ENCODE measurements around the gene KIAA1217. TPM values are rescaled to one million over a fixed set of nuclear protein-coding genes. Genes with fewer than 3 reads are reported as not detected.
"Not testable (repeated sequence)": the region's sequence is repeated elsewhere in the genome, so short reads cannot be mapped to it uniquely, and the experiment has no call there.

The KIAA1217 gene
- total and polyA plus RNA-seq, 12 donors = 6.9 to 49.5 (median 38.4) TPM

GRCh38 chr10:24333736-24334135, 124.8 kb downstream of the KIAA1217 start:
- DNase-seq = no peak
- H3K27me3 ChIP-seq = no peaks in the 10 kb centered on the region
- no peak for TF ChIP-seq CTCF (IDR thresholded peaks at IDR 0.05)
- intact Hi-C loops (cut with DNase I) = no loop called here
- H3K9me3 ChIP-seq = no peaks in the 10 kb centered on the region
- no peak overlapping the region for H3K4me3 ChIP-seq
- H3K4me1 ChIP-seq = peaks cover 6 to 40% (median 18%) of the 10 kb centered on the region in 9 donors
- no peaks in the 10 kb centered on the region for H3K36me3 ChIP-seq
- no peak for ATAC-seq
- H3K27ac ChIP-seq = no peak overlapping the region

- intact Hi-C loops (cut with DNase I) = no loop called here
- no peaks in the 10 kb centered on the region for H3K36me3 ChIP-seq
- H3K9me3 ChIP-seq = no peaks in the 10 kb centered on the region
- WGBS, 2 donors = 71 to 74% methylated on average over 1 of the region's 1 CpG
- ATAC-seq (no peak), DNase-seq (no peak)
- no peak overlapping the region for H3K27ac ChIP-seq
- no peak for TF ChIP-seq CTCF (IDR thresholded peaks at IDR 0.05)
- H3K27me3 ChIP-seq = no peaks in the 10 kb centered on the region
- H3K4me3 ChIP-seq = no peak overlapping the region
- peaks cover 6 to 40% (median 18%) of the 10 kb centered on the region in 9 donors for H3K4me1 ChIP-seq
Observed at GRCh38 chr10:24334279-24334939, 125.5 kb downstream of the KIAA1217 start.

- H3K4me3 ChIP-seq; intact Hi-C loops (cut with DNase I); H3K36me3 ChIP-seq; DNase-seq; H3K9me3 ChIP-seq; H3K27me3 ChIP-seq: not testable (repeated sequence)
- 75 to 82% methylated on average over 7 of the region's 7 CpGs for WGBS, 2 donors
- H3K4me1 ChIP-seq = peaks cover 0 to 48% (median 15%) of the 10 kb centered on the region in 9 donors
- peak overlapping the region in 4 of 10 donors; percentile 2 to 24 (median 6) for H3K27ac ChIP-seq
- peak in 1 of 8 donors; percentile 67 for ATAC-seq
Observed at GRCh38 chr10:24337723-24338122, 128.8 kb downstream of the KIAA1217 start.

GRCh38 chr10:24339387-24339786, 130.4 kb downstream of the KIAA1217 start:
- DNase-seq (no peak), ATAC-seq (no peak)
- Histone ChIP-seq H3K27me3 (no peaks in the 10 kb centered on the region), H3K9me3 (no peaks in the 10 kb centered on the region), H3K4me1 (peaks cover 4 to 55% (median 27%) of the 10 kb centered on the region in 9 donors), H3K27ac (no peak overlapping the region), H3K4me3 (no peak overlapping the region), H3K36me3 (no peaks in the 10 kb centered on the region)
- WGBS, 2 donors = 82 to 91% methylated on average over 1 of the region's 1 CpG
- no peak for TF ChIP-seq CTCF (IDR thresholded peaks at IDR 0.05)
- intact Hi-C loops (cut with DNase I) = no loop called here

GRCh38 chr10:24340446-24340845, 131.5 kb downstream of the KIAA1217 start:
- Histone ChIP-seq H3K4me3 (peak overlapping the region in 1 of 10 donors; percentile 17), H3K4me1 (peaks cover 4 to 62% (median 35%) of the 10 kb centered on the region in 9 donors), H3K27ac (peak overlapping the region in 3 of 10 donors; percentile 4 to 74 (median 42)), H3K36me3 (no peaks in the 10 kb centered on the region), H3K9me3 (no peaks in the 10 kb centered on the region), H3K27me3 (no peaks in the 10 kb centered on the region)
- 68 to 72% methylated on average over 6 of the region's 6 CpGs for WGBS, 2 donors
- intact Hi-C loops (cut with DNase I) = loop anchor here in 2 of 10 donors (10.0 kb wide), 2 partner anchors 56 to 126 kb away; no protein-coding TSS in a partner anchor
- TF ChIP-seq CTCF (IDR thresholded peaks at IDR 0.05) = no peak
- ATAC-seq (peak in 1 of 8 donors; percentile 32), DNase-seq (no peak)

Data from heart right ventricle (tissue), 16 donors.